GM19463 (cell line): ENCODE measurements around the gene KSR2.
"Not testable (repeated sequence)": the region's sequence is repeated elsewhere in the genome, so short reads cannot be mapped to it uniquely, and the experiment has no call there.

Experiments
- ATAC-seq: cut with Tn5 transposase; IDR thresholded peaks from one replicate; pipeline ENCODE4 v1.9.1; 2021; ENCODE audit warnings: mild to moderate bottlenecking, moderate library complexity; ENCODE audit not compliant: unreplicated experiment

The KSR2 gene

DNA sequence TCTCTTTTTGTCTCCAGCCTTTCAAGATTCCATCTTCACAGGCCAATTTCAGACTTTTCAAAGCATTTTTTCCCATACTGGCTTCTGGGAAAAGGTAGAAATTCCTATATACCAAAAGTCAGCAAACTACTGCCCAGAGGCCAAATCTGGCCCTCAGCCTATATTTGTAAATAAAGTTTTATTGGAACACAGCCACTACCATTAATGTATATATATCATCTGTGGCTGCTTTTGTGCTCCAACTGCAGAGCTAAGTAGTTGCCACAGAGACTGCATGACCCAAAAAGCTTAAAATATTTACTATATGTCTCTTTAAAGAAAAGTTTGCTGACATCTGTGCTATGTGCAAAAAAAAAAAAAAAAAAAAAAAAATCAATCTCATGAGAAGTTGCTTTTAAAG lies 76.3 kb downstream of the KSR2 start:
- ATAC-seq, result no peak

DNA sequence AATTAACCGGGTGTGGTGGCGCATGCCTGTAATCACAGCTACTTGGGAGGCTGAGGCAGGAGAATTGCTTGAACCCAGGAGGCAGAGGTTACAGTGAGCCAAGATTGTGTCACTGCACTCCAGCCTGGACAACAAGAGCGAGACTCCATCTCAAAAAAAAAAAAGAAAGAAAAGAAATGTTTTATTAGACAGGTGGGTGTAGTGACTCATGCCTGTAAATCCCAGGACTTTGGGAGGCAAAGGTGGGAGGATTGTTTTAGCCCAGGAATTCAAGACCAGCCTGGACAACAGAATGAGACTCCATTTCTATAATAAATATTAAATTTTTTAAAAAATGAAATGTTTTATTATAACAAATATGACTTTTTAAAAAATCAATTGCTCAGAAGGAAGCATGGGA lies 77.5 kb downstream of the KSR2 start:
- not testable (repeated sequence) for ATAC-seq

DNA sequence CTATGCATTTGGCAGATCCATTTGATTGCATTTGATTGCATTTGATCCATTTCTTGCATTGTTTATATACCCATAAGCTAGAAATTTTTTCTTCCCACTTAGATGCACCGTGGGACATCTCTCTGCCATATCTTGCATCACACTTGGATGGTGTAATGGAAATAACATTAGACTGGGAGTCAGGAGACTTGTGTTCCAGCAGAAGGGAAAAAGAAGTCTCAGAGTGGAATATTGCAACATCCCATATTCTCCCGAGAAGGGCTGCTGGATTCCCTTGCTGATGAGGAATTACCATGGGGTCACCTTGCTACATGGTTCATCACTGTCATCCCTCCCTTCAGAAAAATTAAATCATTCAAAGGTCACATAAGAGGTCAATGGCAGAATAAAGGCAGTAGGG lies 78.1 kb downstream of the KSR2 start:
- ATAC-seq, result no peak

DNA sequence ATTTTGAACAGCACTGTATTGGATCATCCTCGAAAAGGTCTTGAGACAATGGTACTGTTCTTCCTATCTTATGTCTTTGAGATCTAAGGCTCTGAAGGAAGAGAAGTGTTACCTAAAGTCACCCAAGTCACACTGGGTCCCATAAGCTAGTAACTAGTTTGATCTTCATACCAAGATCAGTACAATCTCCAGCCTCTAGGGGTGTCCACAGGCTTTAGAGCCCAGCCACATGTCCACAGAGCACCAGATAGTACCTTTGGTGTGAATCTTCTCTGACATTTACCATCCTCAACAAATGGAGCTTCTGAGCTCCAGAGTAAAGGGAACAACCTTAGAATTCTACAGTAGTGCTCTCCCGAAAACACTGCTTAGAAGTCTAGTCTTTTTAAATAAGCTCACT lies 78.7 kb downstream of the KSR2 start:
- no peak for ATAC-seq

DNA sequence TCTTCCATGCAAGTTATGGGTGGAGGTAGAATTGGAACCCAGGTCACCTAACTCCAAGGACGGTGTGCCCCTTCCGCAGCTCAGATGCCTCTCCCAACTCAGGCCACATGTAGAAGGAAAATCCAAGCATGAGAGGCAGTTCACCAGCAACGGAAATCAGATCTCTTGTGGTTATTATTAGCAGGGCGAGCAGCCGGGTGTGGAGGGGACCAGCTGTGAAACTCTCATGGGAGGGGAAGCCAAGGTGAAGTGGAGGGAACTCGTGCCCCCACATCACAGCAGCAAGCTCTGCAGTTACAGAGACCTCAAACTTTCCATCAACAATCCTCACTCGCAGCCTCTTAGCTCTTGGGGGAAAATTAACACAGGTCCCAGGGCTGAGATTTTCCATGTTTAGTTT lies 79.7 kb downstream of the KSR2 start:
- ATAC-seq, result no peak

DNA sequence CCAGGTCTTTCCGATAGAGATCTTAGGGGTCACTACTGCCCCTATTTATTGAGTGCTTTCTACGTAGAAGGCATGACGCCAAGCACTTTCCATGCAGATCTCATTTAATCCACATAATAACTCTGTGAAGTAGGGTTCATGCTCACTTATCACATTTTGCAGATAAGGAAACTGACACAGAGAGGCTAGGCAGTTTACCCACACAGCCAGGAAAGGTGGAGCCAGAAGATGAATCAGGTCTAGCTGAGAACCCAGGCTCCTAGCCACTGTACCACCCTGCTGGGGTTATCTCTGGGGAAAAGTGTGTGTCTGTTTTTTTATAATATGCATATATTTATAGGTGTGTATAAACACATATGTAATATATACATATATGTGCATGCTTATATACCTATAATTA lies 83.6 kb downstream of the KSR2 start:
- ATAC-seq, result no peak

DNA sequence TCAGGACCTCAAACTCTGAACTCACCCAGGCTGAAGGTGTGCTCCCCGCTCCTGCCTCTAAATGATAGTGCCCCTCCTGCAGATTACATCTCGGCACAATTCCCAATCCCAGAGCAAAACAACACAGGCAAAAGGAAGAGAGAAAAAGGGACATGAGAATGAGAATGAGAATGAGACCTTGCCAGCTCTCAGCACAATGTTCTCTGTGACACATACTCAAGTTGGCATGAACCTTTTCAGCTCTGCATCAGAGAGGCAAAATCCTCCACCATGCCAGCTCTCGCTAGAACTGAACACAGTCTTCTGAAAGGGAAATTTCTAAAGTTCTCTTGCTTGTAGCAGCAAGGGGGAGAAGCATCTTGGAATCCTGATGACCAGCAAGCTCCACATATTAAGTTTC lies 84.6 kb downstream of the KSR2 start:
- ATAC-seq, result no peak

DNA sequence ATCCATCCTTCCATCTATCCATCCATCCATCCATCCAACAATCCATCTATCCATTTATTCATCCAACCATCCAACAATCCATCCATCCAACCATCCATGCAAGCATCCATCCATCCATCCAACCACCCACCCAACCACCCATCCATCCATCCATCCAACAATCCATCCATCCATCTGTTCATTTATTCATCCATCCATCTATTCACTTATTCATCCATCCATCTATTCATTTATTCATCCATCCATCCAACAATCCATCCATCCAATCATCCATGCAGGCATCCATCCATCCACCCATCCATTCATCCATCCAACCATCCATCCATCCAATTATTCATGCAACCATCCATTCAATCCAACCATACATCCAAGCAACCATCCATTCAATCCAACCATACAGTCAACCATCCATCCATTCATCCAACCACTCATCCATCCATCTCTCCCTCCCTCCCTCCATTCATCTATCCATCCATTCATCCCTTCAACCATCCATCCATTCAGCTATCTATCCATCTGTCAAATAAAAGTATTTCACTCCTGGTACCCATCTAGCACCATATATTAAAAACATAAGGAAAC lies 86.1 kb downstream of the KSR2 start:
- no peak for ATAC-seq

DNA sequence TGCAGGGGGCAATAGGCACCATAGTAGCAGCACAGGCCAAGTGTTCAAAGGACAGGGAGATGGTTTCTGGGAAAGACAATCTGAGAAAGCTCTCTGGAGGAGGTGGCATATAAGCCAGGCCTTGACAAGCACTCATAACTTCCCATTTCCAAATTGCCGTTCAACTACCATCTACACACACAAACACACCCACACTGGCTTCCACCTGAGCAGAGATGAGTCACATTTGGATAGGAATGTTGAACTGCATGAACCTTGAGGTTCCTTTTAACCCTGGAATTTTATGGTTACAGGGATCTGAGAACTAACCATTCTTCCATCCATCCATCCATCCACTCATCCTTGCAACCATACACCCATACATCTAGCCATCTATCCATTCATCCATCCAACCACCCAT lies 86.6 kb downstream of the KSR2 start:
- no peak for ATAC-seq

DNA sequence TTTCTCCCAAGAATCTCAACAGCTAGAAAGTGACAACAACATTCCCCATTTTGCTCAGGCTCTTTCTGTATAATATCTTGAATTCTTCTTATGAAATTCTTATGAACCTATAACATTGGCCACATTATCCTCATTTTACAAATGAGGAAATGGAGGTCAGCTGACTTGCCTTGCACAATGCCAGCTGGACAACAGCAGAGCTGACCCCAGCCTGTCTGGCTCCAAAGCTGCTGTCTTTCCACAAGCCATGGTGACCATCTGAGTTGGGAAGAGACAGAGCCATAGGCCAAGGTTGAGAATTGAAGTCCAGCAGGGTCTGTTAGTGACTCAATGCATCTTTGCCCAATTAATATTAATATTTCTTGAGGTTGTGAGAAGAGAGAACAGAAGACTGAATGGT lies 87.3 kb downstream of the KSR2 start:
- ATAC-seq, result no peak

DNA sequence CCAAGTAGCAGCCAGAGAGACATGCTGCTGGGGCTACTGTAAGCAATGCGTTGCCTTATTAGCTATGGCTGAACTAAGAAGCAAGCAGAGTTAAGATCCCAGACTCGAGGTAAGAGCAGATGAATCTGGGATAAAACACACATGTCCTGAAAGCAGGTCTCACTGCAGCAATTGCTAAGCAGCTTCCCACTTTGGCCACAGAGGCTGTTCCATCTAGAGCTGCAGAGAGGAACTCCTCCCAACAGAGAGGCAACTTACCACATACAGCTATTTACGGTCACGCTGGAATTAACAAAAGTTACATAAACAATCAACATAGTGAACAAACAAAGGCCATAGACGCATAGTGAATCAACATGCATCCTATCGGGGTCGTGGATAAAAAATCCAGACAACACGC lies 90.2 kb downstream of the KSR2 start:
- no peak for ATAC-seq

DNA sequence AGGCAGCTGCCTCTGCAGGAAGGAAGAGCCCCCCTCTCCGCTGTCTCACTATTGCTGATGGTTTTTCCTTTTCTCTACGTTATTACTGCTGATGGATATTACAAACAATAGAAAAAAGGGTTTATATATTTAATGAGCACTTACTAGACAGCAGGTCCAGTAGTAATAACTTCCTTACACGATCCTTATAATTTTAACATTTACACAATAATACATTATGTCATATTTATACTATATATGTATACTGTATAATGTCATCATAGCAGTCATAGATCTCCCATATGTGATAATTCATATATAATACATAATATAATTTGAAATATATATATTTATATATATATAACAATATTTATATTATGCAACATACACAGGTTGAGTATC lies 92.4 kb downstream of the KSR2 start:
- no peak for ATAC-seq

DNA sequence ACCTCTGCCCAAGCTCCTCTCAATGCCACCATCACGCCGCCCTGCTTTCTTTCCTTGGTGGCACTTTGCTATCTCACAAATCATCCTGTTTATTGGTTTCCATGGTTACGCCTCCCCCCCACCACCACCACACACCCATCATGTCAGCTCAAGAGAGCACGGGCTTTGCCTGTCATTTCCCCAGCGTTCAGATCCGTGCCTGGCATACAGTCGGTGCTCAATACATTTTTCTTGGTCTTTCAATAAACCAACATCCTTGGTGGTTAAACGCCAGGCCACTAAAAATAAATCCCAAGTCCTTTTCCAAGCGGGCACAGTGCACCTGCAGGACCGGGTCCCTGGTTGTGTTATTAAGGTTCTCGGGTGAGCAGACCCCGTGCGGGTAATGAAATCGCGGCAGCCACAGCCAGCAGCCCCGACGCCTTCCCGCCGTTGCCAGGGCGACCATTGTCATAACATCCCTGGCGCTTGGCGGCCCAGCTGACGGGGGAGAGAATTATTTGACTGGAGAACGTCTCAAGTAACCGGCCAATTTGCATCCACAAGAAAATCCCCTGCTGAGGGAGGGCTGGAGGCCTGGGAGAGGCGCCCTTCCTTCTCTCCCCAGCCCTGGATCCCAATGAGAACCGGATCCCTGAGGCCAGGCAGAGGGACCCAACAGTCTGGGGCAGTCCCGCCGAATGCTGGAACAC lies 92.9 kb downstream of the KSR2 start:
- no peak for ATAC-seq

DNA sequence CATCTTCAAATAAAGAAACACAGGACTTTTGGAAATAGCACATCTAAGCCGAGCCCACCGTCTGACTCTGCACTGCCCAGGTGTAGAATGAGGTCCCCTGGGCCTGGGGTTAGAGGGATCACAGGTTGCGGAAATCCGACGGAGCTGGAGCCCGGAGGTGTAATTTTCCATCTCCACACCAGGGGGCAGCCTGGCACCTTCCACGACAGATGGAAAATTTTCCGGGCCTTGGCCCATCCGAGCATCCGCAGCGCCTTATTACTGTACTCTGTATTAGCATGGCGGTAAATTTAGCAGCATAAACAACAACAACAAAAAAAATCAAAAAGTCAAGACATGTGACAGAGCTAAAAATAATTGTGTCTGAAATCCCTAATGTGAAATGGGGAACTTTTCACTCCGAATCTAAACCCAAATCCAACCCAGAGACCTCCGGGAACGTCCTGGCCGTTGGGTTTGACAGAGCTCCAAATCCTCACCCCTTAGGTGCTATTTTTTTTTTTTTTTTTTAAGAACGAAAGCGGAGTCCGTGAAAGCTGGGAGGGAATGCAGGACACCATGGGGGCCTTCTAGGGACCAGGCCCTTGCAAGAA lies 93.9 kb downstream of the KSR2 start:
- ATAC-seq, result no peak

DNA sequence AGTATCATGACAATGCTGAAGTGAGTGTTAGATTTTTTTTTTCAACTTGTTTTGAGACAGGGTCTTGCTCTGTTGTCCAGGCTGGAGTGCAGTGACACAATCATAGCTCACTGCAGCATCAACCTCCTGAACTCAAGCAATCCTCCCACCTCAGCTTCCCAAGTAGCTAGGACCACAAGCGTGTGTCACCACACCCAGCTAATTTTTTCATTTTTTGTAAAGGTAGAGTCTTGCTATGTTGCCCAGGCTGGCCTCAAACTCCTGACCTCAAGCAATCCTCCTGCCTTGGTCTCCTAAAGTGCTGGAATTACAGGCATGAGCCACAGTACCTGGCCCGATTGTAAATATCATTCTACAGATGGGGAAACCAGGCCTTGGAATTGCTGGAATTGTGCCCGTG lies 94.6 kb downstream of the KSR2 start:
- not testable (repeated sequence) for ATAC-seq

DNA sequence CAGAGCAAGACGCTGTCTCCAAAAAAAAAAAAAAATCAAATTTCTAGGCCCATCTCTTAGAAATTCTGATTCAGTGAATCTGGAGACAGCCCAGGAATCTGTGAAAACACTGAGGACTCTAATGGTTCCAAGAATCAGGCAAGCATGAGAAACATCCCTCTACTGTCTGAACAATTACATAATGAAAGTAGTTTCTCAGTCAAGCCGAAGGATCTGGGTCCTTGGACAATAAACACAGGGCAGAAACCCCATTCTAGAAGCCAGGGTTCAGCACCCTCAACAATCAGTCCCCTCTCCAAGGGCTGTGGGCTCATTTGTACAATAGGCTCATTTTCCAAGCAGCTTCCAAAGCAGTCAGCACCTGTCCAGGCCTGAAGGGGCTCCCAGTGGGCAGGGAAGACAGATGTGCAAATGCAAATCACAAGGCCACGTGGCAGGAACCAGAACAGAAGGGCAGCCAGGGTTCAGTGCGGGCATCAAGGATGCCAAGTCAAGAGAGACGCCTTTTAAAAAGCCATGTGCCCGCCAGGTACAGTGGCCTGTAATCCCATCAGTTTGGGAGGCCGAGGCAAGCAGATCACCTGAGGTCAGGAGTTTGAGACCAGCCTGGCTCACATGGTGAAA lies 96.1 kb downstream of the KSR2 start:
- ATAC-seq, result no peak

DNA sequence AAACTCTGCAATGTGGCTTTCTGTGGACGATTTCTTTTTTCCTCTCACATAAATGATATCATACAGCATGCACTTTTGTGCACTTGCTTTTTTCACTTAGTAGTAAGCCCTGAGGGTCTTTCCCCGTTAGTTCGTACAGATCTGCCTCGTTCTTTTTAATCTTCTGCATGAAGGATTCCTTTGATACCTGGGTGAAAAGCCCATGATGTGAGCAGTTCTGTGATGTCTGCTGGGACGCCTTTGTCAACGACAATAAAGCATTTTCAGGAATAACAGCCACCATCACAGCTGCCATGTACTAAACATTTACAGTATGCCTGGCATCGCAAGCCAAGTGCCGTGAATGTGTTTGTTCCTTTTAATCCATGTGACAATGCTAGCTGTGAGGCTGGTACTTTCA lies 99.2 kb downstream of the KSR2 start:
- no peak for ATAC-seq

DNA sequence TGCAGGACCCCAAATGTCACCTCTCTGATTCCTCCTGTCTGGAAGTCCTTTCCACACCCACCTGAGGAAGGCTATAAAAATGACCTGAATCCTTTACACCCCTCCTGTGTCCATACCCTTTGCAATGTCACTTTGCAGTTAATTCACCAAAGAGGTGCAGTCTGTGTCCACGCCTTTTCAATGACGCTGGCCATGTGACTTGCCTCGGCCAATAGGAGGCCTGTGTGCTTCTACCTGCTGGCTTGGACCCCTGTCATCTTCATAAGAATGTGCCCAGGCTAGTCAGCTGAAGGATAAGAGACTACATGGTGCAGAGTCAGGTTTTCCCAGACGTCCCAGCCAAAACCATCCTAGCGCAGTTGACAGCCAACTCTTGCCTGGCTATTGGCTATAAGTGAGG lies 101.4 kb downstream of the KSR2 start:
- no peak for ATAC-seq

DNA sequence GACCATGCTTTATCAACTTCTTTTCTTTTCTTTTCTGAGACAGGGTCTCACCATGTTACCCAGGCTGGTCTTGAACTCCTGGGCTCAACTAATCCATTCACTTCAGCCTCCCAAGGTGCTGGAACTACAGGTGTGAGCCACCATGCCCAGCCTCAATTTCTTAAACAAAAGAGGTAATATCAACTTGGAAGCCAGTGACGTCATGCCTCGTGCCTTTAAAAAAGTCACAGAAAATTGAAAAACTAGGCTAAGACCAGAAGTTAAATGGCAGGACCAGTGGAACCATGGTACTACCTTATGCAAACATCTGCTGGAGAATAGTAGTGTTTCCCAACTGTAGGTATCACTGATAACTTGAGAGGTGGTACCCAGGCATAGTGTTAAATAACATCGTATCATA lies 103.3 kb downstream of the KSR2 start:
- no peak for ATAC-seq

DNA sequence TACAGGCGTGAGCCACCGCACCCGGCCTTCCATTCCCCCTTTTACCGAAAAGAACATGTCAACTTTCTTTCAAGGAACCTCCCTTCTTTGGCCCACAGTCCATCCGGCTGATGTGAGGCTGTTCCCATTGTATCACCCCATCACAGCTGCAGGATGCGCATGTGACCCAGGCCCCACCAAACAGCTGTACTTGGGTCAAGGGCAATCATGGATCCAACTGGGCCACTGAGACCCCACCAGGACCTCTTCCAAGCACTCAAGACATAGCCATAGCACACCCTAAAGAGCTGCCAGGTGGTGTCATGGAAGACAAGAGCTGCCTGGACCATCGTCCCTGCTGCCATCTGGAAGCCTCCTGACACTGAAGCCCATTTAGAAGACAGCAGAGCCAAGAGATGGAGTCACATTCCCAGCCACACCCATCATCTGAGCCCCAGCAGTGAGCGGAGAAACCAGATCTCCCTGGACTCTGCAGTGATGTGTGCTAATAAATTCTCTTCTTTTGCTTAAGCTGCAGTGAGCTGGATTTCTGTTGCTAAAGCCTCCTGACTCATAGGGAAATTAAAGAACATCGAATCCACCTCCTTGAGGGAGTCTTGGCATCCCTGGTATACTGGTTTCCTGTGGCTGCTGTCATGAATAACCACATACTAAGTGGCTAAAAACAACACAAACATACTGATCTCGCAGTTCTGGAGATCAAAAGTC lies 105.6 kb downstream of the KSR2 start:
- no peak for ATAC-seq

DNA sequence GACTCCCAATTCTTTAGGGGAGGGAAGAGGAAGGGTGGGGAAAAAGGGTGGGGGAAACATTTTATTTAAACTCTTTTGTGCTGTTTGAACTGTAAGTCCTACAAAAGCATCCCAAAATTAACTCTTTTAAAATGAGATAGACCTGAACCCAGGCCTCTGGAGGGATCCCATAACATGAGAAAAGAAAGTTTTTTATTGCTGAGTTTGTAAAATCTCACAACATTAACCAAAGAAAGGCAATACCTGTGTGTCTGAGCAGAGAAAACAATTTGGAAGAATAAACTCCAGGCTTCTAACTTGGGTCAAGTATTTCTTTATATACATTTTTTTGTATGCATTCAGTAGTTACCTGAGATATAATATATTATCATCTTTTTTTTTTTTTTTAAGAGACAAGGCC lies 107.1 kb downstream of the KSR2 start:
- ATAC-seq, result no peak
